NT2/D1 (cell line): ENCODE measurements around the gene UPP1.

Experiments
- SUZ12 ChIP-seq: IDR thresholded peaks from 2 replicates; pipeline ENCODE4 v1.6.1; 2011; ENCODE audit not compliant: insufficient read length, insufficient read depth; ENCODE audit errors: extremely low read depth
- YY1 ChIP-seq: IDR thresholded peaks from 2 replicates; pipeline ENCODE4 v1.6.1; 2011; ENCODE audit not compliant: insufficient read length, insufficient read depth
- ZNF274 ChIP-seq: IDR thresholded peaks from 2 replicates; pipeline ENCODE4 v1.6.1; 2011; ENCODE audit warnings: mild to moderate bottlenecking, low read depth, low read length

DNA sequence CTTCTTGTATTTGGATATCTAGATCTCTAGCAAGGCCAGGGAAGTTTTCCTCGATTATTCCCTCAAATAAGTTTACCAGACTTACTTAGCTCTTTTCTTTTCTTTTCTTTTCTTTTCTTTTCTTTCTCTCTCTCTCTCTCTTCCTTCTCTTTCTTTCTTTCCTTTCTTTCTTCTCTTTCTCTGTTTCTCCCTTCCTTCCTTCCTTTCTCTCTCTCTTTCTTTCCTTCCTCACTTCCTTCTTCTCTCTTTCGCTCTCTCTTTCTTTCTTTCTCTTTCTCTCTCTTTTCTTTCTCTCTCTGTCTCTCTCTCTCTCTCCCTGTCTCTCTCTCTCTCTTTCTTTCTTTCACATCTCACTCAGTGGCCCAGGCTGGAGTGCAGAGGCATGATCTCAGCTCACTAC lies 37.0 kb downstream of the UPP1 start:
- TF ChIP-seq YY1 (no peak), SUZ12 (no peak), ZNF274 (no peak)
